Stimulated activated CD8-positive, alpha-beta memory T cell treated with anti-CD3 and anti-CD28 coated beads, Interleukin-12 subunit alpha, Interleukin-12 subunit beta, amount 100 ng/mL, for 24 hours (primary cell): ENCODE results near the gene STAC3.

Experiments used
- DNase-seq: peaks from one replicate; pipeline ENCODE4 v3.0.0-alpha.2; 2020; ENCODE audit errors: extremely low read depth

STAC3 gene

DNA sequence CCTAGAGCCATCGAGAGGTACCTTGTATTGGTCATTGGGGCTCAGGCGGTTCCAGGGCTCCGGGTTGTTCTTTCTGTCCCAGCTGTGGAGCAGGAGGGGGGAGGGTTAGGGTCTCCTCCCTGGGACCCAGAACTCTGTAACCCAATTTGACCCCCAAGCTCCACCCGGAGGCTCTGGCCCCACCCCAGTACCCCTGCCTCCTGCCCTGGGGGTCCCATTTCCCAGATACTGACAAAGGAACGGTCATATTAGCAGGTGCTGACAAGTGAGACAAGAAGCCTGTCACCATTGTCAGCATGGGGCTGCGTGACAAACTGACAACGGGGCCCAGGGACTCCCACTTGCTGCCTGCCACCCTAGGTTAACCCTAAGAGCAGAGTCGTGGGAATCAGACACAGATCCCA lies 15.3 kb downstream of the STAC3 start:
- DNase-seq, result no peak

GRCh38 chr12:57235017-57235727 lies 15.8 kb downstream of the STAC3 start:
- DNase-seq, result no peak

DNA sequence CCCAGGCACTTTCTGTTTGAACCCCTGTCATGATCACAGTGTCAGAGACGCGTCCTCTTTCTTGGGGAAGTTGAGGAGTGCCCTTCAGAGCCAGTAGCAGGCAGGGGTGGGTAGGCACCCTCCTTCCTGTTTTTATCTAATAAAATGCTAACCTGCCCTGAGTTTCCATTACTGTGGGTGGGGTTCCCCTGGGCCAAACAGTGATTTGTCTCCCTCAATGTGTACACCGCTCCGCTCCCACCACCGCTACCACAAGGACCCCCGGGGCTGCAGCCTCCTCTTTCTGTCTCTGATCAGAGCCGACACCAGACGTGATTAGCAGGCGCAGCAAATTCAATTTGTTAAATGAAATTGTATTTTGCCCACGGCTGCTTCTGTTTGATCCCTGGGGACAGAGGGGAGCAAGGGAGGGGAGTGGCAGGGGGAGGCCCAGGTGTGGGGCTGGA lies 16.4 kb downstream of the STAC3 start:
- DNase-seq, result no peak

GRCh38 chr12:57234233-57234570 lies 16.8 kb downstream of the STAC3 start:
- no peak for DNase-seq

GRCh38 chr12:57233357-57234232 lies 17.4 kb downstream of the STAC3 start:
- DNase-seq, result no peak

DNA sequence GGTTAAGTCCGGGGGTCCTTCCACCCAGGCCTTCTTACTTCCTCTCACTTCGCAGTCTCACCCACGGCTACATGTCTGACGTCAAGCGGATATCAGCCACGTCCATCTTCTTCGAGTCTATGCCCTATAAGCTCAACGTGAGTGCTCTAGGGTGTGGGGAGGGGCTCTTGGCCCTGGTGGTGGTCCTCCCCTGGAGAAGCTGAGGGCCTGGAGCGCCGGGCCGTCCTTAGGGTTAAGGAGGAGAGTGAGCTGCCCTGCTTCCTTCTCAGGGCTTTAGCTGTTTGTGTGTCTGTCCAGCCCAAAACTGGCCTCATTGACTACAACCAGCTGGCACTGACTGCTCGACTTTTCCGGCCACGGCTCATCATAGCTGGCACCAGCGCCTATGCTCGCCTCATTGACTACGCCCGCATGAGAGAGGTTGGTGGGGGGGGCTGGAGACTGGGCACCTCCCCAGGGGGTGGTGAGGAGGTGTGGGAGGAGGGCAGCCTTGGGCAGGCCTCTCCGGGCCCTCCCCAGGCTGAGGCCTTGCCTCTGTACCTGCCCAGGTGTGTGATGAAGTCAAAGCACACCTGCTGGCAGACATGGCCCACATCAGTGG lies 18.7 kb downstream of the STAC3 start:
- no peak for DNase-seq

GRCh38 chr12:57231276-57232021 lies 19.5 kb downstream of the STAC3 start:
- DNase-seq, result no peak

- DNase-seq, result no peak
Observed at GRCh38 chr12:57230381-57231155, 20.4 kb downstream of the STAC3 start.

DNA sequence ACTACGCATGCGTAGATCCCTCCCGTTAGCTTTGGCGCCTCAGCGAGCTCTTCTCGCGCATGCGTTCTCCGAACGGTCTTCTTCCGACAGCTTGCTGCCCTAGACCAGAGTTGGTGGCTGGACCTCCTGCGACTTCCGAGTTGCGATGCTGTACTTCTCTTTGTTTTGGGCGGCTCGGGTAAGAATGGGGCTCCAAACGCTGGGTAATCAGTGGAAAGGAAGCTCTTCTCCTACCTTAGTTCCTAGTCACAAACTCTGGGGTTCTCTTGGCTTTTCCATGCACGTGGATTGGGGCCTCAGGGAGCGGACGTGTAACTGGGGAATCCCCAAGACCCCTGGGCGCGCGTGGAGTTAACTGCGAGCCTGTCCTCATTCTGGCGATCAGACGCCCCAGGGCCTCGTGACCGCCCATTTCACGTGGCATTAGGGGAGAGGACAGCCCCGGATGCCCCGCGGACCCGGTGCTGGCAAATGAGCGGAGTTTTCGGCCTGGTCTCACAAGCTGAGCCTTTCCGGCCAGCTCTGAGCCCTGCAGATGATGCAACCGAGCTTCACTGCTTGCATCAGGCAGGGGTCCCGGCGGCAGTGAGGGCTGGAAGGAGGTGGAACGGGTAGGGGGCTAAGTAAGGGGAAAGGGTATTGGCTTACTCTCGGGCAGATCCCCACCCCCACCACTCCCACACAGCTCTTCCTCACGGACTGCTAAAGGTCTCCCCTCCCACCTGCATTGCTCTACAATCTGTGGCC lies 21.2 kb downstream of the STAC3 start, which contains the start of gene SHMT2:
Gene SHMT2, plus strand, starts transcription at position 78 of the 747 bp plus-strand sequence. Its CDS starts 68 bp downstream, at position 146.
- DNase-seq, result peak; percentile 92

DNA sequence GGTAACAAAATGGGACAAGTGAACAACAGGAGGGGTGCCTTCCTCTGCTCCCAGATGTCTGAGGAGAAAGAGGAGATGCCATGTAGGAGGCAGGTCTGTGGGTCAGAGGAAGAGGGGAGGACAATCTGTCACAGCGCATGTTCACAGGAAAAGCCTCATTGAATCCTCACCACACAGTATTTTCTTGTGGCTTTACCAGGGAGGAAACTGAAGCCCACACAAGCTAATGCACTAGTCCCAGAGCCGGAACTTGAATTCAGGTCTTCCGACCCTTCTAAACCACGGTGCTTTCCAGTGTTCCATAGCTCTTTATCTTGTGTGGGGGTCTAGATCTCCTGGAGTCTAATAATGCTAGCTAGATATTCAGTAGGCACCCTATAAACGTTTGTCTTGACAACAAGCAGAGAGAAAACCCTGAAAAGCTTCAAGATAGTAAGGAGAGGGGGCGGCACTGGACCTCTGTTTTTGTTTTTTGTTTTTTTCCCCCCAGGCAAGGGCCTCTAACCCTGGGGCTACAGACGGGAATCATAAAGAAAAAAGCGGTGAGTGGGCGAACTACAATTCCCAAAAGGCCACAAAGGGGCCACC lies 21.8 kb downstream of the STAC3 start:
- no peak for DNase-seq

DNA sequence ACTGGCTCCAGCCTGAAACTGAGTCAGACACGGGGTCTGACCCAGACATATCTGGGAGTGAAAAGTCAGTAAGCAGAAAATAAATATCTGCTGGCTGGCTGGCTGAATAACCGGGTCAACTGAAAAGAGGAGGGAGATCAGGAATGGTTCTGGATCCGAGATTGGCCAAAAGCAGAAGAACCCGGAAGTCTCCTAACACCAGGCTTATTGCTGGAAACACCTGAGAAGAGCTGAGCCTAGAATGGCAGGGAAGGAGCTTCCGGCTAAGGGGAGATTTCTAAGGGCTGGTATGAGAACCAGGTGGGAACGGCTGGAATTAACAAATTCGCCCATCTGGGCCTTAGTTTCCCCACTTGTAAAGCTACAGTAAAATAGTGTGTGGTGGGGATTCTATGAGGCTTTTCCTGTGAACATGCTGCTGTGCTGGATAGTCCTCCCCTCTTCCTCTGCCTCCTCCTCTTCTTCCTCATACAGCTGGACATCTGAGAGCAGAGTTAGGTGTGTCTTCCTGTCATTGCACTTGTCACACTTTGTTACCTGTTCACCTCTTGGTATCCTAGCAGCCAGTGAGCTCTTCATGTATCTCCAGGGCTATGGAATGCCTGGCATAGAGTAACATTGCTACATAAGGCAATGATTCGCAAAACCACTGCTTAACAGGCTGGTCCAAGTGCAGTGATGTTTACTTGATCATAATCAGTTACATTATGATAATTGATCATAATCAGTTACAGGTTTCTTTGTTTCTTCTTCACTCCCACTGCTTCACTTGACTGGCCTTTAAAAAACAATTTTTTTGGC lies 23.5 kb downstream of the STAC3 start:
- no peak for DNase-seq

- no peak for DNase-seq
Observed at GRCh38 chr12:57226588-57227314, 24.2 kb downstream of the STAC3 start.

- DNase-seq, result no peak
Observed at GRCh38 chr12:57225680-57226210, 25.2 kb downstream of the STAC3 start.

DNA sequence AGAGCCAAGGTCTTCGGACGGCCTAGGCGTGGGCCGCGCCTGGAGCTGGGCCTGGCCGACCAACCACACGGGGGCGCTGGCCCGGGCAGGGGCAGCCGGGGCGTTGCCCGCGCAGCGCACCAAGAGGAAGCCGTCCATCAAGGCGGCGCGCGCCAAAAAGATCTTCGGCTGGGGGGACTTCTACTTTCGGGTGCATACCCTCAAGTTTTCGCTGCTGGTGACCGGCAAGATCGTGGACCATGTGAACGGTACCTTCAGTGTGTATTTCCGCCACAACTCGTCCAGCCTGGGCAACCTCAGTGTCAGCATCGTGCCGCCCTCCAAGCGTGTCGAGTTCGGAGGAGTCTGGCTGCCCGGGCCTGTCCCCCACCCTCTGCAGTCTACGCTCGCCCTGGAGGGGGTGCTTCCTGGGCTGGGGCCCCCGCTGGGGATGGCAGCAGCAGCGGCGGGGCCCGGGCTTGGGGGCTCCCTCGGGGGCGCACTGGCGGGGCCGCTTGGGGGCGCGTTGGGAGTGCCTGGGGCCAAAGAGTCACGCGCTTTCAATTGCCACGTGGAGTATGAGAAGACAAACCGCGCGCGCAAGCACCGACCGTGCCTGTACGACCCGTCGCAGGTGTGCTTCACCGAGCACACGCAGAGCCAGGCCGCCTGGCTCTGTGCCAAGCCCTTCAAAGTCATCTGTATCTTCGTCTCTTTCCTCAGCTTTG lies 25.9 kb downstream of the STAC3 start:
- no peak for DNase-seq

GRCh38 chr12:57224278-57224972 lies 26.6 kb downstream of the STAC3 start:
- no peak for DNase-seq

GRCh38 chr12:57223191-57224165 lies 27.5 kb downstream of the STAC3 start:
- no peak for DNase-seq
